Lung (tissue), 12 donors: Measurements from ENCODE around the gene MTAP. TPM values are rescaled to one million over a fixed set of nuclear protein-coding genes. Genes with fewer than 3 reads are reported as not detected.

Source experiments
- ATAC-seq: fragments of 200-7000 bp; cut with Tn5 transposase; one replicate; pipeline ENCODE4 v1.9.1; 2020; ENCODE audit warnings: moderate number of reproducible peaks; ENCODE audit not compliant: insufficient read depth, low FRiP score
- DNase-seq, 3 donors: peaks; one replicate each; pipeline ENCODE4 v3.0.0-alpha.2; 2013 to 2017
- H3K27ac ChIP-seq, 2 donors: one replicate each; pipeline ENCODE4 v1.5.1; 2013; ENCODE audit warnings: mild to moderate bottlenecking in 2 of 2, moderate library complexity in 2 of 2, control low read depth in 1 of 2, inconsistent platforms in 1 of 2, low read depth in 1 of 2, low read length in 1 of 2
- H3K27me3 ChIP-seq, 3 donors: one replicate each; pipeline ENCODE4 v1.5.1; 2013; ENCODE audit warnings: low read length in 2 of 3; ENCODE audit not compliant: control insufficient read depth in 3 of 3, insufficient read depth in 3 of 3
- H3K36me3 ChIP-seq, 4 donors: one replicate each; pipeline ENCODE4 v1.5.1; 2013; ENCODE audit warnings: low read length in 4 of 4, mild to moderate bottlenecking in 1 of 4, moderate library complexity in 1 of 4; ENCODE audit not compliant: control insufficient read depth in 4 of 4, insufficient read depth in 4 of 4
- H3K4me1 ChIP-seq, 5 donors: one replicate each; pipeline ENCODE4 v1.5.1; 2013; ENCODE audit warnings: low read length in 5 of 5, mild to moderate bottlenecking in 2 of 5, moderate library complexity in 1 of 5; ENCODE audit not compliant: control insufficient read depth in 5 of 5, insufficient read depth in 5 of 5
- H3K4me3 ChIP-seq: one replicate; pipeline ENCODE4 v1.5.1; 2013; ENCODE audit warnings: mild to moderate bottlenecking, control low read depth, moderate library complexity
- H3K9ac ChIP-seq, 2 donors: one replicate each; pipeline ENCODE4 v1.5.1; 2013; ENCODE audit warnings: low read length in 2 of 2, control low read depth in 1 of 2; ENCODE audit not compliant: insufficient read depth in 1 of 2
- H3K9me3 ChIP-seq, 4 donors: one replicate each; pipeline ENCODE4 v1.5.1; 2013; ENCODE audit warnings: low read length in 3 of 4, mild to moderate bottlenecking in 1 of 4, moderate library complexity in 1 of 4; ENCODE audit not compliant: control insufficient read depth in 4 of 4, insufficient read depth in 3 of 4
- WGBS, 2 donors: extraction: QIAGEN DNeasy Blood & Tissue Kit; methylation state at CpG; one replicate each; pipeline ENCODE4 v1.1.7; 2013; 5-methylcytosine and 5-hydroxymethylcytosine counted together
- polyA plus RNA-seq, 2 donors: library from polyadenylated mRNA; stranded (reverse); fragments of 200-250 nt; gene quantifications; one replicate each; pipeline ENCODE4 v1.2.1, GENCODE V29; 2013
- total RNA-seq, 2 donors: library from RNA; depleted of rRNA in 1 of 2; stranded (reverse); fragments of >200 nt in 1 of 2; gene quantifications; one replicate each; pipeline ENCODE4 v1.2.1, GENCODE V29; 2014 to 2021
- TF ChIP-seq, protein P1 (sequence below): IDR thresholded peaks from 2 replicates; pipeline ENCODE4 v1.5.1; 2012; ENCODE audit warnings: mild to moderate bottlenecking; ENCODE audit errors: control extremely low read depth, extremely low read depth
- donor health status: control.
- donor health status: control.
- donor health status: Bipolar disorder and iron deficiency.
- donor health status: healthy.
- donor health status: DM: yes; HTN: yes; CAD: no.

Gene MTAP
- total and polyA plus RNA-seq, 4 donors, result 10.0 to 31.5 (median 18.8) TPM

DNA sequence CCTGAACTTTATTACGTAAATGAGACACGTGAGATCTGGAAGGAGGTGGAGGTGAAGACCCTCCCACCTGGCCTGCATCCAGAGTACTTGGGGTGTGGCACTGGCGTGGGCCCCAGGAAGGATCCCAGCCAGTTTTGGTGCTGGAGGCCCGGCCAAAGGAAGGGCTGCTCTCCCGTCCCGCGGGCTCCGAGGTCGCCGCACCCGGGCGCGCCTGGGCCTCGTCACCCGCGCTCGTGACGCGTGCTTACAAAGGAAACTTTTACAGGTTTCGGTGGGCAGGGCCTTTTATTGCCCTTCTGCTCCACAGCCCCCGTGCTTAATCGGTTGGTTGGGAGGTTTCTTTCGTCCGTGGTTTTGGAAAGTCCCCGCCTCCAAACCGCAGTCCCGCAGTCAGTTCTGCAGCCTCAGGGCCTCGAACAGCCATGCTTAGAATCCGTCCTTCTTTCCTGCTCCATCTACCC, 162.5 kb downstream of the MTAP start:
- 1 to 4% methylated on average over 29 of the region's 29 CpGs for WGBS, 2 donors
- TF ChIP-seq, protein P1, sequence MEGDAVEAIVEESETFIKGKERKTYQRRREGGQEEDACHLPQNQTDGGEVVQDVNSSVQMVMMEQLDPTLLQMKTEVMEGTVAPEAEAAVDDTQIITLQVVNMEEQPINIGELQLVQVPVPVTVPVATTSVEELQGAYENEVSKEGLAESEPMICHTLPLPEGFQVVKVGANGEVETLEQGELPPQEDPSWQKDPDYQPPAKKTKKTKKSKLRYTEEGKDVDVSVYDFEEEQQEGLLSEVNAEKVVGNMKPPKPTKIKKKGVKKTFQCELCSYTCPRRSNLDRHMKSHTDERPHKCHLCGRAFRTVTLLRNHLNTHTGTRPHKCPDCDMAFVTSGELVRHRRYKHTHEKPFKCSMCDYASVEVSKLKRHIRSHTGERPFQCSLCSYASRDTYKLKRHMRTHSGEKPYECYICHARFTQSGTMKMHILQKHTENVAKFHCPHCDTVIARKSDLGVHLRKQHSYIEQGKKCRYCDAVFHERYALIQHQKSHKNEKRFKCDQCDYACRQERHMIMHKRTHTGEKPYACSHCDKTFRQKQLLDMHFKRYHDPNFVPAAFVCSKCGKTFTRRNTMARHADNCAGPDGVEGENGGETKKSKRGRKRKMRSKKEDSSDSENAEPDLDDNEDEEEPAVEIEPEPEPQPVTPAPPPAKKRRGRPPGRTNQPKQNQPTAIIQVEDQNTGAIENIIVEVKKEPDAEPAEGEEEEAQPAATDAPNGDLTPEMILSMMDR, result no peak

DNA sequence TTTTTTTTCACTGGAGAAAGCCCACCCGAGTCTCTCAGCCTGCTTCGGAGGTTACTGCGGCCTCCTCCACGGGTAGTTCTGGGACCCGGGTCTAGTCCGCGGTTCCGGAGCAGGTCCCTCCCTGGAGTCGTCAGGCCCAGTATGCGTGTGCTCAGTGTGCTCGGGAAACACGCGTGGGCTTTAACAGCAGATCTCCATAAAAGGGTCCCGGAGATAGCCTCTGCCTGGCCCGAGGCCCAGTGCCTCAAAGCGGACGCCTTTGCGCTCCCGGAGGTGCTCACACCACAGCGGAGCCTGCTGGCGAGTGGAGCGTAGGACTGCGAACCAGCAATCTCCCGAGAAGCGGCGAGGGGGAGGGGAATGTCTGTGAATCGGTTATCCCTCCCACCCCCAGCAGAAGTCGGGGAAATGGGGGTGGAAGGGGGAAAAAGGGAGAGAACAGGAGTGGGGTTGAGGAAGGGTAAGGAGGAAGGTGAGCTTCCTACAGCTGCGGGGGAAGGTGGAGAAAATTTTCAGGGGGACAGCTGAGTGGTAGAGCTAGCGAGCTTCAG, 163.0 kb downstream of the MTAP start:
- peak; percentile 70 for ATAC-seq
- no peaks in the 10 kb centered on the region for H3K36me3 ChIP-seq
- 2 to 3% methylated on average over 30 of the region's 30 CpGs for WGBS, 2 donors
- no peak overlapping the region for H3K4me3 ChIP-seq
- H3K27ac ChIP-seq, result no peak overlapping the region
- TF ChIP-seq, protein P1, result no peak
- H3K9ac ChIP-seq, result no peak overlapping the region
- H3K27me3 ChIP-seq, result peaks cover 4 to 73% (median 67%) of the 10 kb centered on the region in 3 donors
- peak in 2 of 3 donors; percentile 56 for DNase-seq
- H3K9me3 ChIP-seq, result peaks cover 0 to 30% (median 0%) of the 10 kb centered on the region in 4 donors
- peaks cover 0 to 9% (median 7%) of the 10 kb centered on the region in 5 donors for H3K4me1 ChIP-seq

More for the DNA sequence above, 162.5 kb downstream of the MTAP start:
- H3K4me1 ChIP-seq, result peaks cover 0 to 9% (median 7%) of the 10 kb centered on the region in 5 donors
- no peaks in the 10 kb centered on the region for H3K36me3 ChIP-seq
- peaks cover 4 to 68% (median 61%) of the 10 kb centered on the region in 3 donors for H3K27me3 ChIP-seq
- peaks cover 0 to 26% (median 0%) of the 10 kb centered on the region in 4 donors for H3K9me3 ChIP-seq
- no peak overlapping the region for H3K27ac ChIP-seq
- no peak overlapping the region for H3K4me3 ChIP-seq
- DNase-seq (no peak), ATAC-seq (peak; percentile 46)
- H3K9ac ChIP-seq, result no peak overlapping the region

DNA sequence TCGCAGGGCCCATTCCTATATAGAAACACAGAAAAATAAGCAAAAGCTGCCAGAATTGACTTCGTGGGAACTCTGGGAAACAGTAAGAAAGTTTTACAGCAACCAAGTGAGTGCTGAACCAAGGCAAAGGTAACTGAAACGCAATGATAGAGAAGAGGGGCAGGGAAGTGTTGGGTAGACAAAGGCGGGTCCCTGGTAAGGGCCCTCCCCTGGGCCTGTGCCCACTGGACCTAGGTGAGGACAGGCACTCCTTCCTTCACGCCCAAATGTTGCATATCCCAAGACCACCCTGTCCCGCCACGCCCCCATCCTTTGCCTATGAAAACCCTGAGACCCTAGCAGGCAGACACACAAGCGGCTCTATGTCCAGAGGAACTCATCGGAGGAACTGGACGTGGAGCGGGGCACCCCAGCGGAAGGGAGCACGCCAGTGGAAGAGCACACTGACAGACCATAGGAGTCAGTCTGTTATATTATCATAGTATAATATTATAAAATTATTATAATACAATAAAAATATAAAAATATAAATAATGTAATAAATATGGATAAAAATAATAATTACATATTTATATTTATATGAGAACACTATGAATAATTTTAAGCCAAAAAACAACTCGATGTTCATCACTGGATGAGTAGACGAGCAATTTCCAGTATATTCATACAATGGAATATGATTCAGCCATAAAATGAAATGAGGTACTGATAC, 163.9 kb downstream of the MTAP start:
- Histone ChIP-seq H3K4me3 (no peak overlapping the region), H3K9me3 (peaks cover 0 to 38% (median 0%) of the 10 kb centered on the region in 4 donors), H3K9ac (no peak overlapping the region), H3K36me3 (no peaks in the 10 kb centered on the region), H3K4me1 (peaks cover 0 to 14% (median 8%) of the 10 kb centered on the region in 5 donors), H3K27ac (no peak overlapping the region), H3K27me3 (peaks cover 4 to 82% (median 71%) of the 10 kb centered on the region in 3 donors)
- DNase-seq (no peak), ATAC-seq (no peak)
- 15 to 19% methylated on average over 15 of the region's 15 CpGs for WGBS, 2 donors
- TF ChIP-seq, protein P1, result no peak
